Sigmoid colon (tissue), 7 donors: ENCODE measurements around the gene MEF2B. TPM values are rescaled to one million over a fixed set of nuclear protein-coding genes. Genes with fewer than 3 reads are reported as not detected.

ENCODE experiments used
- DNase-seq: peaks from one replicate; pipeline ENCODE4 v3.0.0-alpha.2; 2019
- H3K27ac ChIP-seq, 4 donors: fragments of 200-600 bp; sonication (generic); one replicate each; pipeline ENCODE4 v1.5.1; 2016 to 2019; ENCODE audit warnings: mild to moderate bottlenecking in 1 of 4
- H3K27me3 ChIP-seq, 3 donors: fragments of 200-600 bp; sonication (generic); one replicate each; pipeline ENCODE4 v1.5.1; 2019; ENCODE audit warnings: mild to moderate bottlenecking in 1 of 3
- H3K36me3 ChIP-seq, 4 donors: fragments of 200-600 bp; sonication (generic); one replicate each; pipeline ENCODE4 v1.5.1; 2016 to 2019
- H3K4me1 ChIP-seq, 4 donors: fragments of 200-600 bp; sonication (generic); one replicate each; pipeline ENCODE4 v1.5.1; 2017 to 2019
- H3K4me3 ChIP-seq, 4 donors: fragments of 200-600 bp; sonication (generic); one replicate each; pipeline ENCODE4 v1.5.1; 2017 to 2019; ENCODE audit warnings: mild to moderate bottlenecking in 2 of 4, moderate library complexity in 1 of 4
- H3K9me3 ChIP-seq, 4 donors: fragments of 200-600 bp in 3 of 4; sonication (generic) in 3 of 4; one replicate each; pipeline versions ENCODE4 v1.5.1 to v1.6.1; 2013 to 2019
- CTCF ChIP-seq, 4 experiments: fragments of 450-650 bp in 3 of 4; fragments of 200-600 bp in 1 of 4; IDR thresholded peaks; one replicate each; pipeline ENCODE4 v1.5.1; 2016 to 2019; ENCODE audit warnings: antibody characterized with exemption in 4 of 4, mild to moderate bottlenecking in 3 of 4, moderate library complexity in 2 of 4
- EP300 ChIP-seq, 4 donors: sonication (generic); formaldehyde crosslinking; IDR thresholded peaks; one replicate each; pipeline ENCODE4 v1.6.1; 2017; ENCODE audit warnings: antibody characterized with exemption in 4 of 4
- POLR2A ChIP-seq, 2 donors: fragments of 450-650 bp; IDR thresholded peaks; one replicate each; pipeline ENCODE4 v1.6.1; 2016; ENCODE audit warnings: antibody characterized with exemption in 2 of 2, mild to moderate bottlenecking in 2 of 2, moderate library complexity in 2 of 2
- POLR2AphosphoS5 ChIP-seq, 4 donors: sonication (generic); formaldehyde crosslinking; IDR thresholded peaks; one replicate each; pipeline ENCODE4 v1.6.1; 2017; ENCODE audit warnings: antibody characterized with exemption in 4 of 4
- WGBS, 2 donors: extraction: QIAGEN DNeasy Blood & Tissue Kit; methylation state at CpG; one replicate each; pipeline ENCODE4 v1.1.7; 2013; 5-methylcytosine and 5-hydroxymethylcytosine counted together
- intact Hi-C: fragments of 100-400 bp; cut with DNase I; formaldehyde crosslinking; loops from one replicate; pipeline ENCODE4 v1.15.1; 2023
- polyA plus RNA-seq, 3 donors: library from polyadenylated mRNA; stranded (reverse); fragments of 200-250 nt; gene quantifications; one replicate each; pipeline ENCODE4 v1.2.3, GENCODE V29; 2013
- total RNA-seq, 4 donors: library from RNA; depleted of rRNA; stranded (reverse); fragments of >200 nt; gene quantifications; one replicate each; pipeline ENCODE4 v1.1.0, GENCODE V29; 2016
- donor health status: healthy with polysubstance abuse.
- donor health status: Bipolar disorder and iron deficiency.
- donor health status: healthy.

Gene MEF2B
- total and polyA plus RNA-seq, 7 donors, result 2.2 TPM; not detected in 6

GRCh38 chr19:19115954-19116353 lies 54.1 kb downstream of the MEF2B start:
- DNase-seq, result no peak
- H3K4me3 ChIP-seq, result no peak overlapping the region
- peaks cover 0 to 18% (median 5%) of the 10 kb centered on the region in 4 donors for H3K4me1 ChIP-seq
- intact Hi-C loops, result no loop called here
- H3K27ac ChIP-seq, result no peak overlapping the region
- H3K27me3 ChIP-seq, result peaks cover 0 to 5% (median 1%) of the 10 kb centered on the region in 3 donors
- H3K36me3 ChIP-seq, result peaks cover 0 to 7% (median 0%) of the 10 kb centered on the region in 4 donors
- TF ChIP-seq POLR2AphosphoS5 (IDR thresholded peaks at IDR 0.05) (no peak), POLR2A (IDR thresholded peaks at IDR 0.05) (no peak), EP300 (IDR thresholded peaks at IDR 0.05) (no peak), CTCF (IDR thresholded peaks at IDR 0.05) (peak in 2 of 4 experiments; percentile 9 to 20)
- H3K9me3 ChIP-seq, result no peaks in the 10 kb centered on the region
- WGBS, 2 donors, result 75 to 84% methylated on average over 9 of the region's 9 CpGs

GRCh38 chr19:19113040-19113626 lies 56.9 kb downstream of the MEF2B start:
- intact Hi-C loops, result no loop called here
- Histone ChIP-seq H3K9me3 (no peaks in the 10 kb centered on the region), H3K4me3 (no peak overlapping the region)

GRCh38 chr19:19111967-19112580 lies 58.0 kb downstream of the MEF2B start:
- H3K27ac ChIP-seq, result no peak overlapping the region
- 79 to 87% methylated on average over 9 of the region's 9 CpGs for WGBS, 2 donors
- no peaks in the 10 kb centered on the region for H3K9me3 ChIP-seq
- H3K27me3 ChIP-seq, result peaks cover 0 to 14% (median 10%) of the 10 kb centered on the region in 3 donors
- H3K36me3 ChIP-seq, result peaks cover 0 to 5% (median 0%) of the 10 kb centered on the region in 4 donors
- TF ChIP-seq POLR2A (IDR thresholded peaks at IDR 0.05), result no peak
- no peak for TF ChIP-seq EP300 (IDR thresholded peaks at IDR 0.05)
- no peak for TF ChIP-seq POLR2AphosphoS5 (IDR thresholded peaks at IDR 0.05)
- TF ChIP-seq CTCF (IDR thresholded peaks at IDR 0.05), result no peak
- intact Hi-C loops, result no loop called here
- no peak for DNase-seq
- H3K4me3 ChIP-seq, result no peak overlapping the region
- H3K4me1 ChIP-seq, result peaks cover 0 to 16% (median 6%) of the 10 kb centered on the region in 4 donors

More at GRCh38 chr19:19113040-19113626, 56.9 kb downstream of the MEF2B start:
- no peaks in the 10 kb centered on the region for H3K36me3 ChIP-seq
- peaks cover 0 to 14% (median 10%) of the 10 kb centered on the region in 3 donors for H3K27me3 ChIP-seq
- peaks cover 0 to 16% (median 6%) of the 10 kb centered on the region in 4 donors for H3K4me1 ChIP-seq
- 66% methylated on average over 7 of the region's 7 CpGs for WGBS, 2 donors
- no peak for DNase-seq
- H3K27ac ChIP-seq, result no peak overlapping the region
- no peak for TF ChIP-seq CTCF (IDR thresholded peaks at IDR 0.05)
- no peak for TF ChIP-seq POLR2AphosphoS5 (IDR thresholded peaks at IDR 0.05)
- TF ChIP-seq POLR2A (IDR thresholded peaks at IDR 0.05), result no peak
- no peak for TF ChIP-seq EP300 (IDR thresholded peaks at IDR 0.05)

GRCh38 chr19:19111136-19111835 lies 58.8 kb downstream of the MEF2B start:
- peaks cover 0 to 16% (median 6%) of the 10 kb centered on the region in 4 donors for H3K4me1 ChIP-seq
- TF ChIP-seq EP300 (IDR thresholded peaks at IDR 0.05) (no peak), POLR2A (IDR thresholded peaks at IDR 0.05) (no peak), CTCF (IDR thresholded peaks at IDR 0.05) (no peak), POLR2AphosphoS5 (IDR thresholded peaks at IDR 0.05) (no peak)
- H3K4me3 ChIP-seq, result no peak overlapping the region
- H3K9me3 ChIP-seq, result no peaks in the 10 kb centered on the region
- peaks cover 0 to 5% (median 0%) of the 10 kb centered on the region in 4 donors for H3K36me3 ChIP-seq
- DNase-seq, result no peak
- intact Hi-C loops, result no loop called here
- 29 to 71% methylated on average over 15 of the region's 15 CpGs for WGBS, 2 donors
- no peak overlapping the region for H3K27ac ChIP-seq
- peaks cover 0 to 14% (median 10%) of the 10 kb centered on the region in 3 donors for H3K27me3 ChIP-seq
